Activated CD4-positive, alpha-beta T cell treated with anti-CD3 and anti-CD28 coated beads, Interleukin-2, amount 50 U/mL, for 48 hours (primary cell): ENCODE data around the gene ZNF335.
"Not testable (repeated sequence)": the region's sequence is repeated elsewhere in the genome, so short reads cannot be mapped to it uniquely, and the experiment has no call there.

ENCODE experiments used
- DNase-seq, 2 experiments: peaks; one replicate each; pipeline ENCODE4 v3.0.0-alpha.2; 2020

The ZNF335 gene

DNA sequence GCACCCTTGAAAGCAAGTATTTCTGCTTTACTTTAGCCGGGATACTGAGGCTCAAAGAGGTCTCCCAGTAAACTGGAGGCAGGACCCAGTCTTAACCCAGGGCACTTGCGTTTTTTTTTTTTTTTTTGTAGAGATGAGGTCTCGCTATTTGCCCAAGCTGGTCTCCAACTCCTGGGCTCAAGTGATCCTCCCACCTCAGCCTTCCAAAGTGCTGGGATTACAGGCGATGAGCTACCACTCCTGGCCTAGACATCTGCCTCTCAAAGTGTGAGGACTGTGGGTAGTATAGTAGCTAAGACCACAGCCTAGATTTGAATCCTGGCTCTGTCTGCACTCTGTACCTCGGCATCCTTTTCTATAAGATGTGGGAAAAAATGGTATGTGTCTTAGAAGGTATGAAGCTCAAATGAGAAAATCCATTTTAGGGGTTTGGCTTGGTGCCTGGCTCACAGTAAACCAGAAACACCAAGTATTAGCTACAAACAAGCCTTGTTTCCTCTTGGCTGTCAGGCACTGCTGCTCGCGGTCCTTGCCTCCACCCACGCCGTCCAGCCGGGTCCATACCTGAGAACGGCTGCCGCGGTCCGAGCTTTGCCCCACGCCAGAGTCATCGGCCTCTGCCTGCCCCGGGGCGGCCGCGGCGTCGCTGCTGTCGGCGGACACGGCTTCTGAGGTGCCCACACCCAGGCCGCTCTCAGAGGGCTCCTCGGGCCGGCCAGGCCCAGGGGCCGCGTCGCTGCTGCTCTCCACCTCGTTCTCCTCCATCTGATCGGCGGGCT is 1.2 kb downstream of the ZNF335 start:
- peak in 1 of 2 experiments; percentile 41 for DNase-seq

DNA sequence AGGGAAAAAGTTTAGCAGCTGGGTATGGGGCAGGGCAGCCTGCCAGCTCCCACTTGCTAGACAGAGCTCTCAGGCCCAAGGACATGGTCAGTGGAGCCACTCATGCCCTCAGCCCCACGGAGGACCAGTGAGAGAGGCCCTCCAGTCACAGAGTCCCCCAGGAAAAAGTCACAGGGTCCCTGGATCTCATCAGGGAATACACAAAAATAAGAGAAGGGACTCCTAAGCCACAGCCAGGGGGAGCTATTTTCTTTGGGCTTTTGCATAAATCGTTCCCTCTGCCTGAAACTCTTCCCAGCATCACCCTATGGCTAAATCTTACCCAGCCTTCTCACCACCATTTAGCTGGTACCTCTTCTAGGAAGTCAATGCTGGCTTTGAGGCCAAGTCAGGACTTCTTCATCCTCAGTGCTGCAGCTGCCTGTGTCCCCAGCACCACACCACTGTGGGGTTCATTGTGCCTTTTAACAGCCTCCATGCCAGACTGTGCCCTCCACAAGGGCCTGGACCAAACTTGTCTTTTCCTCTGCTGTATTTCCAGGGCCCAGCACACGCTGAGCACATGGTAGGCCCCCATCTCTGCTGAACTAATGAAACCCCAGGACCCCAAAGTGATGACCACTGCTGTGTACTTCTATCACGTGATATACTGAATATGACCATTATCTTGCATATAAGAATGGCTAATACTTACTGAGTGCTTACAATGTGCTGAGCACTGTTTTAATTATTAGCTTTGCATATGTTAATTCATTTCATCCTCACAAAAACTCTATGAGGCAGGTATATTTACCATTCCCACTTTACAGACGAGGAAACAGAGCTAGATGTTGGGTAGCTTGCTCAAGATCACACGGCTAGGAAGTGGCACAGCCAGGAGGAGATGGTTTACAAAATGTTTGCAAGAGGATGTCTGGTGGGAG is 2.0 kb downstream of the ZNF335 start:
- no peak for DNase-seq

DNA sequence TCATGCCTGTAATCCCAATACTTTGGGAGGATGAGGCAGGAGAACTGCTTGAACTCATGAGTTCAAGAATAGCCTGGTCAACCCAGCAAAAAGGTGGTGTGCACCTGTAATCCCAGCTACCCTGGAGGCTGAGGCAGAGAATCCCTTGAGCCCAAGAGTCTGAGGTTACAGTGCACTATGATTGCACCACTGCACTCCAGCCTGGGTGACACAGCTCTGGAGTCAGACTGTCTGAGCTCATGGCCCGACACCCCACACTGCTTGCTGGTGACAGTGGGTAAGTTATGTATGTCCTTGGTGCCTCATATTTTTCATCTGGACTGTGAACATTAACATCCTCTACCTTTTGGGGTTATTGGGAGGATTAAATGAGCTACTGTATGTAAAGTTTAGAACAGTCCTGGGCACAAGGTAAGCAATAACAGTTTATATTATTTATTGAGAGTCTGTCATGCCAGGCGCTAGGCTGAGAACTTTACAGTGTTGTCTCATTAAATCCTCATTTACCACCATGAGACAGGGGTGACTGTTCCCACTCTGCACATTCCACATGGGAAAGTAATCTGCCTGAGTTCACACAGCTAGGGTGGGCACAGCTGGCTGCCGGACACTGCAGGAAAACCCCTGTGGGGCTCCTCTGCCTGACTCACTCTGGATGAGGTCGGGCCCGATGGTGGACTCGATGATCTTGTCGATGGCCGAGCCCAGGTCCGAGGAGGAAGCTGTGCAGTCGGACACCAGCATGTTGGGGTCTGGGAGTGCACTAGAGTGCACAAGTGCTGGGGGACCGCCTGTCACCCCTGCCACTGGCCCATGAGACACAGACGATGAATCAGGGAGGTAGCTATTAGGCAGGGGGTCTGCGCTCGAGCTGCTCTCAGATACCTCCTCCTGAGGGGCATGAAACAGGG is 2.9 kb downstream of the ZNF335 start:
- DNase-seq: no peak

- DNase-seq: no peak
Observed at GRCh38 chr20:45968081-45968671, 3.8 kb downstream of the ZNF335 start.

GRCh38 chr20:45967551-45968080 is 4.4 kb downstream of the ZNF335 start:
- no peak for DNase-seq

DNA sequence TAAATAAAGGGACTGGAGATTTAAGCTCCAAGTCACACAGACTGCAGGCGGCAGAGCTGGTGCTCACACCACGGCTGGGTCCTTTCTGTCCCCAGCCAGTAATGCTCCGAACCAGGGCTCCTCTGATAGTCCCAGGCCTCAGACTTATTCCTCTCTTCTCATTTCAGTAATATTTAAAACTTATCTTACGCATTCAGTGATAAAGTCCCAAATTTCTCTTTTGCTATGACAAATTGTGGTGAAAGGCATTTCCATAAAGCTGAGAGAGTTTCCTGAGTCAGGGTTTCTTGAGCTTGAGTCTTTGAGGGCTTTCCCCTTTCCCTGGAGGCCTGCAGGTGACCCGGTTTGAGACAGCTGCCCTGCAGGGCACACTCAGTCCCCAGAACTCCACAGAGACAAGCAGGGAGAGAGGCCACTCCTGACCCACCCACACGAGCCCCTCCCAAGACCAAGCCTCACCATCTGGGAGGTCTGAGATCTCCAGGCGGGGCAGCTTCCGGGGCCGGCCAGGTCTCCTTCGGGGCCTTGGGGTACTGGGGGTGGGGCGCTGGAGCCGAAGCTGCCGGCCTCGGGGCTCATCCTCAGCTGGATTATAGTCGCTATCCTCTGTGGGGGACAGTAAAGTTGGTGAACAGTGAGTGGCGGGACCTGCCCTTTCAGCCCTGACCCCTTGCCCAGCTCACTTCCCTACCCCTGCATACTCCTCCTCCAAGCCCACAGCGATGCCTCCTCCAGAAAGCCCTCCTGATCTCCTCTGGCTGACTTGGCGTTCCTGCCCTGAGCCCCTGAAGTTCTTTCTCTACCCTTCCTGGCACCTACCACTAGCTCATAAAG is 6.6 kb downstream of the ZNF335 start:
- no peak for DNase-seq

DNA sequence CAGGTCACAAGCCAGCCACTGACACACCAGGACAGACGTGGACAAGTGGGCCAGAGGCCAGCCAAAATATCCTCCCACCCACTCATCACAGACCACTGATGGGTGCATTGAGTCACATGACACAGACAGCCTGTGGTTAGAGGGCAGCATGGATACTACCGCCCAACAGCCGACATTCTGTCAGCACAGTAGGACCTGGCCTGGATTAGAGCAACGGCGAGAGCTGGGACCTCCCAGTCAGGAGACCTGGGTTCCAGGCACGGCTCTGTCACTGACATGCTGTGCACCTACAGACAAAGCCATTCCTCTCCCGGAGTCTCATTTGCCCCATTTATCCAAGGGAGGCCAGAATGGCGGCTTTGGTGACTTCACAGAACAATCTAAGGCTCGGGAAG is 8.0 kb downstream of the ZNF335 start:
- DNase-seq: no peak

- no peak for DNase-seq
Observed at GRCh38 chr20:45963059-45964005, 8.7 kb downstream of the ZNF335 start.

DNA sequence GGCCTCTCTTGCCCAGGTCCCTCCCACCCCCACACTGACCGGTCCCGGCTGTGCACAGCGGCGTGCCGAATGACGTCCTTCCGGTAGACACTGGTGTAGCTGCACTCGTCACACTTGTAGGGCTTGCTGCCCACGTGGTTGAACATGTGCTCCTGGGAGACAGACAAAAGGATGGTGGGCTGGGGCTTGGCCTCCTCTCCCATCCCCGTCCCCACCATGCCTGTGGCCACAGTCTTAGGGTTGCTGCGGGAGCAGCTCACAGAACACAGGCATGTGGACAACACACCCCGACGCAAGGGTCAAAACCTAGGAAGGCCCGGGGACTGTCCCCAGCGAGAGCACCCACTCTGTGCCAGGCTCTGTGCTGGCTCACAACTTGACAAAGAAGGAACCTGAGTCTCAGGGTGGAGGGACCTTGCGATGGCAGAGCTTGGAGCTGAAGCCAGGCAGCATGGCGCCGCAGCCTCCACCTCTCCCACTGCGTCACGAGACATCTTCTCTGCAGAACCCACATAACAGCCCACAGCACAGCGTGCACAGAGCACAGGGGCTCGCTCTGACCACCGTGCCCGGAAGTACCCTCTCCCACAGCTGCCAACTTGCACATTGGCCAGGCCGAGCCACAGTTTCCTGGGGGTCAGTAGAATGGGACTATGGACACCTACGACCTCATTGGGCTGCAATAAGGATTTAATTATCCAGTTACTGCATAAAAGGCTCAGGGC is 9.8 kb downstream of the ZNF335 start:
- DNase-seq: no peak

- no peak for DNase-seq
Observed at GRCh38 chr20:45959956-45960630, 11.9 kb downstream of the ZNF335 start.

GRCh38 chr20:45959126-45959525 is 12.9 kb downstream of the ZNF335 start:
- DNase-seq: no peak

DNA sequence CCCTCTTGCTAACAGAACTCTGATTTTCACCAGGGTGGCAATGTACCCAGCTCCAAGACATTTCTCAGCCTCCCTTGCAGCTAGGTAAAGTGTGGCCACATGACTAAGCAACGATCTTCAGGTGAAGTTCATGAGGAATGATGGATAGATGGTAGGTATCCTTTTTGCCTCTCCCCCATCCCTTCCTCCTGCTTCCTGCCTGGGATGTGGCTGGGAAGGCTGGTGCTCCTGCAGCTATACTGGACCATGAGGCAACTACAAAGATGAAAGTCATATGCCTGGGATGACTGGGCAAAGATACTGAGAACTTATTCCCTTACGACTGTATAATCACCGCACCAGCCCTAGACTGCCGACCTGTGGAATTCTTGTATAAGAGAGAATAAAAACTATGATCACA is 13.4 kb downstream of the ZNF335 start:
- no peak for DNase-seq

DNA sequence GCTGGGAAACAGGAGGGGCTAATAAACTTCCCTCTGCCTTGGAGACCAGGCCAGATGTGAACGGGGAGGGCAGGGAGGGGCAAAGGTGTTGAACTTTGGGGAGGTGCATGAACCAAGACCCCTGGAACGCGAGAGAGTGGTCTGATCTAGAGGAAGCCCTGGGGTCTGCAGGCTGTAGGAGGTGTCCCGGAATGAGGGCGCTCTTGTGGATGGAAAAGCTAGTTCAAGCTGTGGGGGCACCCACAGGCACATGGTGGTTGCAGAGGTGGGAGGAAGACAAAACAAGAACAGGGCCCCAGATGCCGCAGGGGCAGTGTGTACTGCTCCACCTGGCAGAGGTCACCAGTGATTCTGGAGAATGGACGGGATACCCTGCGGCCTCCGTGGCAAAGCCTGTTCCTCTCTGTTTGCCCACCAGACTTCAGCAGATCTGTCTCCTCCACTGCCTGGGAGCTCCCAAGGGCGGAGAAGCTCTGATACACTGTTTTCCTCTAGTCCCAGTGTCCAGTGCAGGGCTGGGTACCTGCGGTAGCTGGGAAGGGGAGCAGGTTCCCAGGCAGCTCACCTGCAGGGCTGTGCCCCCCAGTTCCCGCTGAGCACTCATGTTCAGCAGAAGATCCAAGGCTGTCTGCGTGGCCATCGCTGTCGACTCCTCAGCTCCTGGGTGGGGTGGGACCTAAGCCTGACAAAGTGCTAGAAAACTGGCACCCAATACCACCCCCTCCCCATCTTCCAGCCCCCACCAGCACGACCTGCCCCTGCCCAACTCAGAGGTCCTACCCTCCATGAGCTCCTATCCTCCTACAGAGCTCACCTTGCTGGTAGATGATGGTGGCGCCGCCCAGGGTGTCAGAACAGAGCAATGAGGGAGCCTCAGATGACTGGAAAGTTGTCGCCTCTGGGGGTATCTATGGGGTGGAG is 14.7 kb downstream of the ZNF335 start:
- no peak for DNase-seq

GRCh38 chr20:45956326-45956725 is 15.7 kb downstream of the ZNF335 start:
- not testable (repeated sequence) for DNase-seq

- DNase-seq: no peak
Observed at GRCh38 chr20:45953672-45954071, 18.3 kb downstream of the ZNF335 start.

DNA sequence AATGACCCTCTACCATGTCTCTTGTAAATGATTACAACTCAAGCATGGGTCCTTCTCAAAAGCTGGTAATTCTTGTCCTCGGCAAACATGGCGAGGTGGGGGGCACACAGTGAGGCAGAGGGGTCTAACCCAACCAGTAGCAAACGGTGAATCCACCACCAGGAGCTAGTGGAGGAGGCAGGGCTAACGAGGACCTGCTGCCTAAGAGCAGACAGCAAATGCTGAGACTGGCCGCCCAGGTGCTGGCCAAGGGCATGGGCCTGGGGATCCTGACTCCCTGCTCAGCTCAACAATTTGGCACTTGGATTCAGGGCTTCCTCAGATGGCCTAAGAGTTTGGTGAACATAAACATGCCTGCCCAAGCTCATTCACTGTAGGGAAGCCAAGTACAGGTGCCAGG is 19.1 kb downstream of the ZNF335 start:
- DNase-seq: no peak
